Fibroblast of pulmonary artery (primary cell): ENCODE results near the gene JMJD7.

Experiments used
- DNase-seq: peaks from one replicate; pipeline ENCODE4 v3.0.0-alpha.2; 2010; ENCODE audit warnings: low read depth
- H3K4me3 ChIP-seq: replicated peaks from 2 replicates; pipeline ENCODE4 v1.5.1; 2011; ENCODE audit warnings: low read depth, mild to moderate bottlenecking, control low read depth, low read length, moderate library complexity
- TF ChIP-seq, protein P1 (sequence below): IDR thresholded peaks from 2 replicates; pipeline ENCODE4 v1.5.1; 2011; ENCODE audit warnings: mild to moderate bottlenecking, control low read depth, low read length, inconsistent platforms; ENCODE audit errors: missing control alignments

The JMJD7 gene

DNA sequence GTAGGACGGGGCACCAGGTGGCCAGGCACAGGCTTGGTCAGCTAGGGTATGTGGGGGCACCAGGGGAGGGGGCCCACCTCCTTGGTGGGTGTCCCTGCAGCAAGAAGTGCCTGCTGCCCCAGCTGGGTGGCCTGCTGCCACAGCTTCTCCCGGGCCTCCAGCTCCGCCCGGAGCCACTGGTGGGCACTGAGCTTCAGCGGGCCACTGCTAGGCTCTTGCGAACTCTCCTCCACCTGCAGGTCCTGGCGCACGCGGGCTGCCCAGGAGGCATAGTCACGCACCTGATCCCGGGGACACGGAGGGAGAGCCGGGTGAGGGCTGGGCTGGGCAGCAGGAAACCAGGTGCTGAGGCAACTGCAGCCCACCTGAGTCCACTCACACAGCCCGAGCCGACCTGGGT is 40.4 kb downstream of the JMJD7 start:
- no peak for DNase-seq
- H3K4me3 ChIP-seq, result no peak overlapping the region
- TF ChIP-seq, protein P1, sequence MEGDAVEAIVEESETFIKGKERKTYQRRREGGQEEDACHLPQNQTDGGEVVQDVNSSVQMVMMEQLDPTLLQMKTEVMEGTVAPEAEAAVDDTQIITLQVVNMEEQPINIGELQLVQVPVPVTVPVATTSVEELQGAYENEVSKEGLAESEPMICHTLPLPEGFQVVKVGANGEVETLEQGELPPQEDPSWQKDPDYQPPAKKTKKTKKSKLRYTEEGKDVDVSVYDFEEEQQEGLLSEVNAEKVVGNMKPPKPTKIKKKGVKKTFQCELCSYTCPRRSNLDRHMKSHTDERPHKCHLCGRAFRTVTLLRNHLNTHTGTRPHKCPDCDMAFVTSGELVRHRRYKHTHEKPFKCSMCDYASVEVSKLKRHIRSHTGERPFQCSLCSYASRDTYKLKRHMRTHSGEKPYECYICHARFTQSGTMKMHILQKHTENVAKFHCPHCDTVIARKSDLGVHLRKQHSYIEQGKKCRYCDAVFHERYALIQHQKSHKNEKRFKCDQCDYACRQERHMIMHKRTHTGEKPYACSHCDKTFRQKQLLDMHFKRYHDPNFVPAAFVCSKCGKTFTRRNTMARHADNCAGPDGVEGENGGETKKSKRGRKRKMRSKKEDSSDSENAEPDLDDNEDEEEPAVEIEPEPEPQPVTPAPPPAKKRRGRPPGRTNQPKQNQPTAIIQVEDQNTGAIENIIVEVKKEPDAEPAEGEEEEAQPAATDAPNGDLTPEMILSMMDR, result no peak

DNA sequence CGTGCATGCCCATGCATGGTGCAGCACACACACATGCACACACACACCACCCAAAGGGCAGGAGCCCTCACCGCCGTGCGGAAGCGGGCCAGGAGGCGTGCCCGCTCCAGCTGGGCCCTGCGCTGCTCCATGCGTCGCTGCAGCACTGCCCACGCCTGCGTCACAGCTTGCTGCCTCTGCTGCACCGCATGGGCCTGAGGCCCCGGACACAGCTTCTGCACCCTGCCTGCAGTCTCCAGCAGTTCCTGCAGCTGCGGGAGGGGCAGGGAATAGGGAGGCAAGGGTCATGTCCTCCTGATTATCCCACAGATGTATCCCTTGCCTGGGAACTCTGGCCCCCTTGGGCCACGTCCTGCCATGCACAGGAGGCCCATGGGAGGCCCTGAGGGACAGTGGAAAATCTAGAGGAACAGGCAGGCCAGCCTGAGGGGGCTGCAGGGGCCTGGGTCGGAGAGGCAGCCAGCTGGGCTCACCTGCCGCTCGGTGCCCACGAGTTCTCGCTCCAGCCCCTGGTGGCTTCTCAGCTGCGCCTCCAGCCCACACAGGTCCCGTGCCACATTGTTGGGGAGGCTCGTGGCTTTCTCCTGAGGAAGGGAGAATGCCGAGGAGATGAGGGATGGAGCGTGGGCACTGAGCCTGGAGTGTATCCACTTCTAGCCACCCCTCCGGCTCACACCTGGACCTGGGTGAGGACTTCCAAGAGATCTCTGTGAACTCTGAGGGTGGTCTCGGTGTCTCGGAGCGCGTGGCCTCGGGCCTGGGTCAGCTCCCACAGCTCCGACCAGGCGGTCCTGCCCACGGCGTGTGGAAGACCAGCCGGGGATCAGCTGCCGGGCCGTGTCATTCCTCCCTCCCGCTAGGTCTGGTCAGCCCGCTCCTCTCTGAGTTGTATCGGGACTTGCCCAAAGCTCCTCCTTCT is 42.1 kb downstream of the JMJD7 start:
- H3K4me3 ChIP-seq, result no peak overlapping the region
- DNase-seq, result no peak
- TF ChIP-seq, protein P1, result no peak

DNA sequence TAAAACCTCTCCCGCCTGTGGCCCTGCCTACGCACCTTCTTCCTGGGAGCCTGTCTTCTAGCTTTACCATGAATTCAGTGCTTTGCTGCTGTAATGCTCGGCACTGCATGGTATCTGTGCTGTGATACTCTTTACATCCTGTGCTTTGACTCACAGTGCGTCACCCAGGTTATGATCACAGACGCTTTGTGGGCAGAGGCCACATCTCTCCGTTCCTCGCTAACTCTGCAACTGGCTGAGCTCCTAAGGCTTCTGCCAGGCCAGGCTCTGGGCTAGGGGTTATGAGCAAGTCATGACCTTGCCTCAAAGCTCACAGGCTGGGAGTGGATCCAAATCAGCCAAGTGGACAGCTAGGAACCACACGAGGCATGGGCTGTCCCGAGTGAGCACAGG is 42.8 kb downstream of the JMJD7 start:
- DNase-seq, result peak; percentile 60
- TF ChIP-seq, protein P1, result no peak
- no peak overlapping the region for H3K4me3 ChIP-seq

DNA sequence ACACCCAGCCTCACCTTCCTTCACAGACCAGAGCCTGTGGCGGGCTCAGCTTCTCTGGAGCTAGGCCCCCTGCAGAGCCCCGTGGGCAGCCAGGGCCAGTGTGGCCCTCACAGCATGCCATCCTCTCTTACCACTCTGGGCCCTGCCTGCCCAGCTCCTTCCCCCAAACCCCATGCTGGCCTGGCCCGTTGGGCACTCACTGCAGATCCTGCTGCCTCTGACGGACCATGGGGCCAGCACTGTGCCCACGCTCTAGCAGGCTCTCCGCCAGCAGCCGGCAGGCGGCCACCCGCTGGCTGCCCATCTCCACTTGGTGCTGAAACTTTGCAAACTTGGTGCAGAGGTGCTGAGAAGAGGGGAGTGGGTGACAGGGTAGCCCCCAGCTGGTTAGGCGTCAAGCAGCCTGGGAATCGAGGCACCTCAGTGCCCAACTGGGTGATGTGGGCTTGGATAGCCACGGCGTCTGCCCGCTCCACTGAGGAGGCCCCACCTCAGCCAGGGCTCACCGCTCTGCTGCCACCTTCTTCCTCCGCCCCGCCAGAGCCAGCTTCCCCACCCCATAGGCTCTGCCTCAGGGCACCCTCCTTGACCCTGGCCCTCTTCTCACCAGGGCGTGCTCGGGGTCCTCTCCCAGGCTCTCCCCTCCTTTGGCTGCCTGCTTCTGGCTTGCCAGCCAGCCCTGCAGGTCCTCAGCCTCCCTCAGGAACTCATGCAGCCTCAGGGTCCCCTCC is 43.4 kb downstream of the JMJD7 start:
- no peak for DNase-seq
- TF ChIP-seq, protein P1, result no peak
- no peak overlapping the region for H3K4me3 ChIP-seq

DNA sequence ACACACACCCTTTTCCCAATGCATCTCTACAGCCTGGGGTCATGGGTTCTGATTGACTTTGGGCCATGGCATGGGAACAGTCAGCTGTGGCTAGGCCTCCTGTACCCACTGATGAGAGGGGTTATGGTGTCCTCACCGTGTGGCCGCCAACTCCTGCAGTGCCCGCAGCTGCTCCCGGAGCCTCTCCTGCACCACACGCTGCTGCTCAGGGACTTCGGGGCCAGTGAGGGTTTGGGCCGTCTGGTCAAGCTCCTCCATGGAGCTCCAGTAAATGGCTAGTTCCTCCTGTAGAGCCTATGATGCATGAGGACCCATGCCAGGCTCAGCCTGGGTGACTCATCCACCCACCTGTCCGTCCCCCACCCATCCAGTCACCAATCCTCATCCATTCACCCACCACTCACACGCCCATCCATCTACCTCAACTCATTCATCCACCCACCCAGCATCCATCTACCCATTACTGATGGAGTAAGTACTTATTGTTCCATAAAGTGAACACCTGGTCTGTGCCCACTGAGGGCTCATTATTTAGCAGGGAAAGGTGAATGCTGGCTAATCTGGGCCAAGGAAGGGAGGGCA is 44.4 kb downstream of the JMJD7 start:
- no peak for DNase-seq
- TF ChIP-seq, protein P1, result no peak
- H3K4me3 ChIP-seq, result no peak overlapping the region

DNA sequence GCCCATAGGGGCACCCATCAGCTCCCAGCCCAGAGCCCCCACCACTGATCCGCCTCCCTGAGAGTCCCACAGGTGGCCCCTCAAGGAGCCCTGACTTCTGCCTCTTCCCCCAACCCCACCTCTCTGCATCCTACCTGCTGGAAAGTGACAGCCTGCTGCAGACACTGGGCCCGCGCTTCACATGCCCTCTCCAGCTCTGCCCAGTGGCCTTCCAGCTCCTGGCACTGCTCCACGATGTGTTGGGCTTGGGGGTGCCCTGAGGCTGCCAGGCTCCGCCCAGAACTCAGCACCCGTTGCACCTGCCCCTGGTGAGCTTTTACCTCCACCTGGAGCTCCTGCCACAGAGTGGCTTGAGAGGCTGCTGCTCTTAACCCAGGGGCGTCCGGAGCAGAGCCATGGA is 45.8 kb downstream of the JMJD7 start:
- H3K4me3 ChIP-seq, result no peak overlapping the region

More for the DNA sequence above, 45.8 kb downstream of the JMJD7 start:
- TF ChIP-seq, protein P1, result no peak
- no peak for DNase-seq
